Fibroblast of skin of right biceps (primary cell): ENCODE measurements around the gene KCNK4.
A peak's percentile ranks its signal among the peaks of the same experiment; 100 is the strongest.

Experiments
- DNase-seq: peaks from one replicate; pipeline ENCODE4 v3.0.0-alpha.2; 2013

The KCNK4 gene

GRCh38 chr11:64331569-64332371, 40.7 kb downstream of the KCNK4 start:
- DNase-seq: peak; percentile 83

- no peak for DNase-seq
These were observed 42.5 kb downstream of the KCNK4 start for GRCh38 chr11:64333556-64333955.

GRCh38 chr11:64334764-64335735, 43.9 kb downstream of the KCNK4 start:
- peak; percentile 97 for DNase-seq

DNA sequence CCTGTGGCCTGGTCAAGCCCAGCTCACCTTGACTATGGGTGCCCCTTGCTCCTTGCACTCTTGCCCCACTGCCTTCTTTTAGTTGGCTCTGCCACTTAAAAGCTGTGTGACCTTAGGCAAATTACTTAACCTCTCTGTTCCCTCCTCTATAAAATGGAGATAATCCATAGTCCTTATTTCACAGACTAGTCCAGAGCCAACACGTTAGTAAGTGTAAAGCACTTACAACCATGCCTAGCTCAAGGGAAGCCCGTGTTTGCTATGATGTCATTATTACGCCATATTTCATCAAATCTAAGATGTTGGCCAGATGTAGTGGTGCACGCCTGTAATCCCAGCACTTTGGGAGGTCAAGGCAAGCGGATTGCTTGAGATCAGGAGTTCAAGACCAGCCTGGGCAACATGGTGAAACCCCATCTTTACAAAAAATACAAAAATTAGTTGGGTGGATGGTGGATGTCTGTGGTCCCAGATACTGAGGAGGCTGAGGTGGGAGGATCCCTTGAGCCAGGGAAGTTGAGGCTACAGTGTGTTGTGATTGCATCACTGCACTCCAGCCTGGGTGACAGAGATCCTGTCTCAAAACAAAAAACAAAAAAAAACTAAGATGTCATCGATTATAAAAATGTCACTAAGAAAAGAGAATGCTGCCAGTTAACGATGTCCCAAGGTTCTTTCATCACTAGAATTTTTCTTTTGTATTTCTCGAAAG, 46.6 kb downstream of the KCNK4 start:
- no peak for DNase-seq

DNA sequence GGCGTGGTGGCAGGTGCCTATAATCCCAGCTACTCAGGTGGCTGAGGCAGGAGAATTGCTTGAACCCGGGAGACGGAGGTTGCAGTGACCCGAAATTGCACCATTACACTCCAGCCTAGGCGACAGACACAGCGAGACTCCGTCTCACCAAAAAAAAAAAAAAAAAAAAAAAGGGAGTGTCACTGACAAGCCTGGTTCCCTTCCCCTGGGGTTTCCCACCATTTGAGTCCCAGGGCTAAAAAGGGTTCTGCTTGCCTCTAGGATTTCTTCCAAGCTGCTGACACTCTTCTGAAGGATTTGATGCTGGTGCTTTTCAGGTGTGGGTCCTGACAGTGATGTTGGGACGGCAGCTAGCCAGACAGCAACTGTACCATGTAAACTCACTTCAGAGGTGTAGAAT, 47.6 kb downstream of the KCNK4 start:
- no peak for DNase-seq

- DNase-seq: no peak
These were observed 48.2 kb downstream of the KCNK4 start for GRCh38 chr11:64339286-64339685.

DNA sequence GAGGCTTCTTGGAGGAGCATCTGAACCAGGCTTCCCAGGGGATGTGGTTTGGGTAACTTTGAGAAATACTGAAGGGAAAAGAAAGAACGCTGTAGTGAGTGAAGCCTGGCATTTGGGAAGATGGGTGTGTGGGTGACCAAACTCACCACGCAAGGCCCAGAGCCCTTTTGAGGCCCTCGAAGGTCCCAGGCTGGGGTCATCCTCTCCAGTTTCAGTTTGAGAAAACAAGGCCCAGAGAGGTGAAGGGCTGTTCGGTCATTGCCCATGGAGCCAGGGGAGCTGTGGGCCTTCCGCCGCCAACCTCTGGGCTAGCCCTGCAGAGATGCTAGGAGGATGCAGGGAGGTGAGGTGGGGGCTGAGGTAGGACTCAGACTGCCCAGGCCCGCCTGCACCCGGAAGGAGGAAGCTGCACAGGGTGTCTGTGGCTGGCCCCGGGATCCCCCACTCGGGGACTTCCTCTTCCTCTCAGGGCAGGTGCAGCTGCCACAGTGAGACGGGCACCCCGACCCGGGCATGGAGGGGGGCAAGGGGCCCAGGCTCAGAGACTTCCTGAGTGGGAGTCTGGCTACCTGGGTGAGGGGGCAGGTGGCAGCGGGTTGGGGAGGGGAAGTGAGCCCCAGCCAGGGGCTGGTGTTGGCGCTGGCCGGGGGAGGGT, 48.8 kb downstream of the KCNK4 start, which contains the start of gene CCDC88B:
Gene CCDC88B, plus strand, starts transcription at position 451 of the 655 bp plus-strand sequence. Its CDS starts 63 bp downstream, at position 514.
- no peak for DNase-seq

DNA sequence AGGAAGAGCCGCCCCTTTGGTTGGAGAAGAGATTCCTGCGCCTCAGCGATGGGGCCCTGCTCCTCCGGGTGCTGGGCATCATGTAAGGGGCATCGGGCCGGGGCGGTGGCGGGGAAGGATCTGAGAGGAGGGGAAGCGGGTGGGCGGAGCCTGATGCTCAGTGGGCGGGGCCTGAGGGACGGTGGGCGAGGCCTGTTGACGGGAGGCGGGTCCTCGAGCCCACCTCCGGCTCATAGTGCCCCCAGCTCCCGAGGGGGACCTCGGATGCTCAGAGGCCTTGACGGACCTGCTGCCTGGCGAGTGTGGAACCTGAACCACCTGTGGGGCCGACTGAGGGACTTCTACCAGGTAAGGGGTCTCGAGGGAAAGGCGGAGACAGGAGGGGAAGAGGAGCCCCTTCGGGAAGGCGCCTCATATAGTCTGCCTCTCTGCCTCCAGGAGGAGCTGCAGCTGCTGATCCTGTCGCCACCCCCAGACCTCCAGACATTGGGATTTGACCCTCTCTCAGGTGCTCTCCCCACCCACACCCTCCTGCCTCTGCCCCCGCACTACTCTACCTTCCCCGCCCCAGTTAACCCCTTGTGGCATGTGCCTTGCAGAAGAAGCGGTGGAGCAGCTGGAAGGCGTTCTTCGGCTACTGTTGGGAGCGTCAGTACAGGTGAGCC, 49.7 kb downstream of the KCNK4 start:
- DNase-seq: no peak

GRCh38 chr11:64341429-64341828, 50.3 kb downstream of the KCNK4 start:
- DNase-seq: no peak

GRCh38 chr11:64341851-64342791, 51.0 kb downstream of the KCNK4 start:
- peak; percentile 87 for DNase-seq

- DNase-seq: no peak
These were observed 52.0 kb downstream of the KCNK4 start for GRCh38 chr11:64342869-64343745.

- DNase-seq: no peak
These were observed 52.9 kb downstream of the KCNK4 start for GRCh38 chr11:64343767-64344559.

GRCh38 chr11:64344787-64345186, 53.7 kb downstream of the KCNK4 start:
- no peak for DNase-seq

GRCh38 chr11:64347193-64347867, 56.2 kb downstream of the KCNK4 start:
- DNase-seq: no peak

- DNase-seq: no peak
These were observed 57.4 kb downstream of the KCNK4 start for GRCh38 chr11:64348383-64349024.

DNA sequence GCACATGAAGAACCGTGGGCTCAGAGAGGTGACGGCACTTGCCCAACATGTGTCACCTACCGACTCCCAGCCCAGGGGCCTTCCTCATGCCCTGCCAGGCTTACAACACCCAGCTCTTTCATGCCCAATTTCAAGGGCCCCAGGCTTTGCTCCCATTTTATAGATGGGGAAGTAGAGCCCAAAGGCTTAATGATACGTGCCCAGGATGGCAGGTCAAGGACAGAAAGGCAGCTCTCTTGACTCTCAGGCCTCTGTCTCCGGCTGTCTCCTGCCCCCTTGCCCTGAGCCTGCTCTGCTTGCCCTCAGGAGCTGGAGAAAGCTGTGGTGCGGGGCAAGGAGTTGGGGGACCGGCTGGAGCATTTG, 57.9 kb downstream of the KCNK4 start:
- DNase-seq: no peak

- DNase-seq: no peak
These were observed 58.3 kb downstream of the KCNK4 start for GRCh38 chr11:64349404-64349803.
